PFSK-1 (cell line): ENCODE data around the gene VN1R4.
"Not testable (repeated sequence)": the region's sequence is repeated elsewhere in the genome, so short reads cannot be mapped to it uniquely, and the experiment has no call there.

Experiments used
- FOXP2 ChIP-seq: optimal IDR thresholded peaks from 2 replicates; pipeline ENCODE3; 2011; ENCODE audit warnings: borderline replicate concordance, control low read depth, inconsistent platforms; ENCODE audit not compliant: insufficient read depth; ENCODE audit errors: extremely low read length, extremely low read depth
- POLR2AphosphoS5 ChIP-seq: IDR thresholded peaks from 2 replicates; pipeline ENCODE4 v1.6.1; 2012; ENCODE audit warnings: low read depth, mild to moderate bottlenecking, control low read depth, low read length, moderate library complexity
- REST ChIP-seq, 2 experiments: IDR thresholded peaks; 2 replicates each; pipeline versions ENCODE4 v1.6.1 to v1.8.0; 2011 to 2012; ENCODE audit warnings: low read depth in 2 of 2, low read length in 2 of 2, control low read depth in 1 of 2, inconsistent platforms in 1 of 2, mild to moderate bottlenecking in 1 of 2, moderate library complexity in 1 of 2; ENCODE audit not compliant: insufficient read depth in 1 of 2
- SIN3A ChIP-seq: IDR thresholded peaks from 2 replicates; pipeline ENCODE4 v1.6.1; 2012; ENCODE audit warnings: mild to moderate bottlenecking, low read length, moderate library complexity, borderline replicate concordance; ENCODE audit not compliant: insufficient read depth
- TAF1 ChIP-seq: IDR thresholded peaks from 2 replicates; pipeline ENCODE4 v1.6.1; 2012; ENCODE audit warnings: low read length, control low read depth, borderline replicate concordance; ENCODE audit not compliant: insufficient read depth

- not testable (repeated sequence) for TF ChIP-seq POLR2AphosphoS5; REST (IDR thresholded peaks at IDR 0.05; ENCODE audit: insufficient read depth in 1 of 2, low read depth in 2 of 2, low read length in 2 of 2); TAF1; SIN3A; FOXP2
Measured at GRCh38 chr19:53257715-53258342, 9.7 kb downstream of the VN1R4 start, which contains the start of gene VN1R2.
